ENCODE measurements around the gene SUFU.
"Not testable (repeated sequence)": the region's sequence is repeated elsewhere in the genome, so short reads cannot be mapped to it uniquely, and the experiment has no call there.

Gene SUFU

GRCh38 chr10:102480396-102480795 lies 23.4 kb upstream of the SUFU start:
- no peak for DNase-seq (ENCODE audit: low read depth in 2 of 2)

- no peak for DNase-seq (ENCODE audit: low read depth in 2 of 2)
Observed at GRCh38 chr10:102484021-102484420, 19.8 kb upstream of the SUFU start.

GRCh38 chr10:102485093-102485784 lies 18.5 kb upstream of the SUFU start:
- DNase-seq (ENCODE audit: low read depth in 2 of 2), result no peak

GRCh38 chr10:102491136-102491535 lies 12.6 kb upstream of the SUFU start:
- DNase-seq (ENCODE audit: low read depth in 2 of 2), result no peak

- no peak for DNase-seq (ENCODE audit: low read depth in 2 of 2)
Observed at GRCh38 chr10:102492344-102492939, 11.3 kb upstream of the SUFU start.

- no peak for DNase-seq (ENCODE audit: low read depth in 2 of 2)
Observed at GRCh38 chr10:102492983-102493382, 10.8 kb upstream of the SUFU start.

- no peak for DNase-seq (ENCODE audit: low read depth in 2 of 2)
Observed at GRCh38 chr10:102493771-102494170, 10.0 kb upstream of the SUFU start.

GRCh38 chr10:102497545-102497944 lies 6.2 kb upstream of the SUFU start:
- no peak for DNase-seq (ENCODE audit: low read depth in 2 of 2)

- DNase-seq (ENCODE audit: low read depth in 2 of 2), result no peak
Observed at GRCh38 chr10:102499356-102499755, 4.4 kb upstream of the SUFU start.

GRCh38 chr10:102500686-102501085 lies 3.1 kb upstream of the SUFU start:
- not testable (repeated sequence) for DNase-seq (ENCODE audit: low read depth in 2 of 2)

GRCh38 chr10:102501201-102502028 lies 2.4 kb upstream of the SUFU start:
- DNase-seq (ENCODE audit: low read depth in 2 of 2), result no peak

- DNase-seq (ENCODE audit: low read depth in 2 of 2), result peak; percentile 96 to 97
Observed at GRCh38 chr10:102502029-102502336, 1.8 kb upstream of the SUFU start.

- peak; percentile 85 to 90 for DNase-seq (ENCODE audit: low read depth in 2 of 2)
Observed at GRCh38 chr10:102502337-102503151, 1.2 kb upstream of the SUFU start, which contains the start of gene ACTR1A. Gene ACTR1A, minus strand, starts transcription at chr10:102502712. Its CDS starts 65 bp downstream, at chr10:102502647.

- DNase-seq (ENCODE audit: low read depth in 2 of 2), result no peak
Observed at GRCh38 chr10:102504179-102504975, 605 bp downstream of the SUFU start.

GRCh38 chr10:102504976-102505300 lies 1.2 kb downstream of the SUFU start:
- no peak for DNase-seq (ENCODE audit: low read depth in 2 of 2)

- no peak for DNase-seq (ENCODE audit: low read depth in 2 of 2)
Observed at GRCh38 chr10:102505462-102506115, 1.8 kb downstream of the SUFU start.

- DNase-seq (ENCODE audit: low read depth in 2 of 2), result no peak
Observed at GRCh38 chr10:102507521-102507920, 3.7 kb downstream of the SUFU start.

- DNase-seq (ENCODE audit: low read depth in 2 of 2), result no peak
Observed at GRCh38 chr10:102508506-102508905, 4.7 kb downstream of the SUFU start.

- no peak for DNase-seq (ENCODE audit: low read depth in 2 of 2)
Observed at GRCh38 chr10:102509387-102509786, 5.6 kb downstream of the SUFU start.

- DNase-seq (ENCODE audit: low read depth in 2 of 2), result no peak
Observed at GRCh38 chr10:102511583-102512274, 8.0 kb downstream of the SUFU start.

Measured in stimulated activated CD8-positive, alpha-beta memory T cell treated with anti-CD3 and anti-CD28 coated beads, Interleukin-2, amount 100 ng/mL, for 1 hour (primary cell).